Measurements from ENCODE around the gene ADARB1. TPM values are rescaled to one million over a fixed set of nuclear protein-coding genes. Genes with fewer than 3 reads are reported as not detected.

Gene ADARB1
- total and polyA plus RNA-seq, 9 of the 15 experiments (the other 6 are each of a cell fraction or from before 2014, with no cell fraction given), result 6.7 to 16.0 (median 8.3) TPM

GRCh38 chr21:45137612-45137937 is 63.2 kb downstream of the ADARB1 start:
- 0 out of 4 replicates have a peak overlapping the region, but pooled peaks of 1 of the 2 experiments have one; percentile 3 for H3K9ac ChIP-seq (ENCODE audit: insufficient read depth in 1 of 2, low read depth in 2 of 2, low read length in 2 of 2)
- FAIRE-seq (no peak), DNase-seq (ENCODE audit: extremely low read depth in 1 of 4, low spot score in 3 of 4) (no peak), ATAC-seq (no peak)
- H3K27me3 ChIP-seq (ENCODE audit: control insufficient read depth in 2 of 2, insufficient read depth in 2 of 2, low read length in 2 of 2), result no peaks in the 10 kb centered on the region
- no peaks in the 10 kb centered on the region for H3K36me3 ChIP-seq (ENCODE audit: control insufficient read depth, insufficient read depth, low read length)
- in situ Hi-C loops (cut with MboI) (loop anchor here (5.0 kb wide), 1 partner anchor 190 kb away; no protein-coding TSS in a partner anchor), intact Hi-C loops (cut with micrococcal nuclease) (loop anchor here (1.0 to 10.0 kb wide), 3 partner anchors 63 to 188 kb away; partner anchors contain the start of gene ADARB1)
- no peaks in the 10 kb centered on the region for H3K9me3 ChIP-seq (replicated peaks; ENCODE audit: control insufficient read depth, insufficient read depth, low read depth, low read length)
- H3K4me2 ChIP-seq (ENCODE audit: insufficient read depth, low read length), result no peak overlapping the region
- no TSS peak for BruUV-seq (replicated peaks)
- no peak overlapping the region for H2AFZ ChIP-seq (ENCODE audit: low read depth, low read length)
- CTCF ChIA-PET (ENCODE audit: low intra/inter-chr PET ratio), result interaction anchor here (0.9 to 5.2 kb wide), 4 partner anchors 39 to 188 kb away, joined by 3 to 51 read pairs (median 8); no protein-coding TSS in a partner anchor
- no peaks in the 10 kb centered on the region for H3K79me2 ChIP-seq (ENCODE audit: control insufficient read depth, insufficient read depth, low read length)
- no peak overlapping the region for H3K27ac ChIP-seq (ENCODE audit: extremely low read depth, low read depth, low read length)
- H3K4me1 ChIP-seq (replicated peaks in 1 of 2; ENCODE audit: control insufficient read depth in 2 of 2, insufficient read depth in 2 of 2, low read length in 2 of 2), result peaks cover 19 to 21% of the 10 kb centered on the region in 2 experiments; a peak in 4 of 5 replicates
- no peaks in the 10 kb centered on the region for H3K9me1 ChIP-seq (ENCODE audit: control insufficient read depth, insufficient read depth, low read length)
- no peak for TF ChIP-seq GABPB1 (CRISPR knock-in tag; IDR thresholded peaks at IDR 0.05)
- no peak for TF ChIP-seq ZNF12 (CRISPR knock-in tag; IDR thresholded peaks at IDR 0.05)
- peak; percentile 76; the same call in 1 of the 2 replicates for TF ChIP-seq IRF2 (CRISPR knock-in tag; IDR thresholded peaks at IDR 0.05)
- no peak overlapping the region for H3K4me3 ChIP-seq
- no peaks in the 10 kb centered on the region for H4K20me1 ChIP-seq (replicated peaks; ENCODE audit: control insufficient read depth, insufficient read depth, low read length)
- POLR2A ChIA-PET, result interaction anchor here (0.7 to 1.4 kb wide), 7 partner anchors 17 to 344 kb away, joined by 3 to 6 read pairs (median 3); partner anchors contain the start of gene POFUT2

All from K562 (cell line).